ENCODE results near the gene INAFM1. TPM values are rescaled to one million over a fixed set of nuclear protein-coding genes. Genes with fewer than 3 reads are reported as not detected.

The INAFM1 gene
- total and polyA plus RNA-seq, 9 of the 15 experiments (the other 6 are each of a cell fraction or from before 2014, with no cell fraction given): 0.71 to 30.9 (median 3.1) TPM

GRCh38 chr19:47315125-47315821, 40.6 kb downstream of the INAFM1 start (continued):
- TF ChIP-seq ZBTB49 (CRISPR knock-in tag; IDR thresholded peaks at IDR 0.05; ENCODE audit: borderline replicate concordance) (no peak), ARNT (IDR thresholded peaks at IDR 0.05) (peak in 1 of 2 experiments; percentile 79; a peak in 2 of 4 replicates), PKNOX1 (IDR thresholded peaks at IDR 0.05) (peak; percentile 95), RB1 (IDR thresholded peaks at IDR 0.05; ENCODE audit: low read depth) (no peak), ZNF146 (CRISPR knock-in tag; IDR thresholded peaks at IDR 0.05; ENCODE audit: unreplicated experiment) (peak; percentile 100), AFF4 (CRISPR knock-in tag; IDR thresholded peaks at IDR 0.05) (no peak), ZNF395 (CRISPR knock-in tag; IDR thresholded peaks at IDR 0.05) (peak; percentile 79; the same call in 1 of the 2 replicates), USF2 (CRISPR knock-in tag; IDR thresholded peaks at IDR 0.05) (peak; percentile 51; the same call in 1 of the 2 replicates)
- TF ChIP-seq, protein P1, sequence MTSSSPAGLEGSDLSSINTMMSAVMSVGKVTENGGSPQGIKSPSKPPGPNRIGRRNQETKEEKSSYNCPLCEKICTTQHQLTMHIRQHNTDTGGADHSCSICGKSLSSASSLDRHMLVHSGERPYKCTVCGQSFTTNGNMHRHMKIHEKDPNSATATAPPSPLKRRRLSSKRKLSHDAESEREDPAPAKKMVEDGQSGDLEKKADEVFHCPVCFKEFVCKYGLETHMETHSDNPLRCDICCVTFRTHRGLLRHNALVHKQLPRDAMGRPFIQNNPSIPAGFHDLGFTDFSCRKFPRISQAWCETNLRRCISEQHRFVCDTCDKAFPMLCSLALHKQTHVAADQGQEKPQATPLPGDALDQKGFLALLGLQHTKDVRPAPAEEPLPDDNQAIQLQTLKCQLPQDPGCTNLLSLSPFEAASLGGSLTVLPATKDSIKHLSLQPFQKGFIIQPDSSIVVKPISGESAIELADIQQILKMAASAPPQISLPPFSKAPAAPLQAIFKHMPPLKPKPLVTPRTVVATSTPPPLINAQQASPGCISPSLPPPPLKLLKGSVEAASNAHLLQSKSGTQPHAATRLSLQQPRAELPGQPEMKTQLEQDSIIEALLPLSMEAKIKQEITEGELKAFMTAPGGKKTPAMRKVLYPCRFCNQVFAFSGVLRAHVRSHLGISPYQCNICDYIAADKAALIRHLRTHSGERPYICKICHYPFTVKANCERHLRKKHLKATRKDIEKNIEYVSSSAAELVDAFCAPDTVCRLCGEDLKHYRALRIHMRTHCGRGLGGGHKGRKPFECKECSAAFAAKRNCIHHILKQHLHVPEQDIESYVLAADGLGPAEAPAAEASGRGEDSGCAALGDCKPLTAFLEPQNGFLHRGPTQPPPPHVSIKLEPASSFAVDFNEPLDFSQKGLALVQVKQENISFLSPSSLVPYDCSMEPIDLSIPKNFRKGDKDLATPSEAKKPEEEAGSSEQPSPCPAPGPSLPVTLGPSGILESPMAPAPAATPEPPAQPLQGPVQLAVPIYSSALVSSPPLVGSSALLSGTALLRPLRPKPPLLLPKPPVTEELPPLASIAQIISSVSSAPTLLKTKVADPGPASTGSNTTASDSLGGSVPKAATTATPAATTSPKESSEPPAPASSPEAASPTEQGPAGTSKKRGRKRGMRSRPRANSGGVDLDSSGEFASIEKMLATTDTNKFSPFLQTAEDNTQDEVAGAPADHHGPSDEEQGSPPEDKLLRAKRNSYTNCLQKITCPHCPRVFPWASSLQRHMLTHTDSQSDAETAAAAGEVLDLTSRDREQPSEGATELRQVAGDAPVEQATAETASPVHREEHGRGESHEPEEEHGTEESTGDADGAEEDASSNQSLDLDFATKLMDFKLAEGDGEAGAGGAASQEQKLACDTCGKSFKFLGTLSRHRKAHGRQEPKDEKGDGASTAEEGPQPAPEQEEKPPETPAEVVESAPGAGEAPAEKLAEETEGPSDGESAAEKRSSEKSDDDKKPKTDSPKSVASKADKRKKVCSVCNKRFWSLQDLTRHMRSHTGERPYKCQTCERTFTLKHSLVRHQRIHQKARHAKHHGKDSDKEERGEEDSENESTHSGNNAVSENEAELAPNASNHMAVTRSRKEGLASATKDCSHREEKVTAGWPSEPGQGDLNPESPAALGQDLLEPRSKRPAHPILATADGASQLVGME (CRISPR knock-in tag; IDR thresholded peaks at IDR 0.05): no peak

Data from K562 (cell line).